HEK293 (cell line): ENCODE results near the gene PHKA2.

Source experiments
- CTCF ChIP-seq: fragments of 450-650 bp; formaldehyde crosslinking; IDR thresholded peaks from 2 replicates; pipeline ENCODE4 v1.5.1; 2016; ENCODE audit warnings: missing biosample characterization, missing genetic modification characterization
- HOXD13 ChIP-seq: sonication (generic); formaldehyde crosslinking; IDR thresholded peaks from 2 replicates; pipeline ENCODE4 v1.8.0; 2022; ENCODE audit warnings: missing genetic modification reagents, borderline replicate concordance
- PATZ1 ChIP-seq: fragments of 450-650 bp; formaldehyde crosslinking; IDR thresholded peaks from 2 replicates; pipeline ENCODE4 v1.5.1; 2016; ENCODE audit warnings: missing biosample characterization, missing genetic modification characterization
- PRDM10 ChIP-seq: fragments of 450-650 bp; formaldehyde crosslinking; IDR thresholded peaks from 2 replicates; pipeline ENCODE4 v1.5.1; 2016; ENCODE audit warnings: missing biosample characterization, missing genetic modification characterization
- PRDM2 ChIP-seq: fragments of 450-650 bp; formaldehyde crosslinking; IDR thresholded peaks from 2 replicates; pipeline ENCODE4 v1.5.1; 2016; ENCODE audit warnings: missing biosample characterization, missing genetic modification characterization, borderline replicate concordance
- PRDM4 ChIP-seq: fragments of 450-650 bp; formaldehyde crosslinking; IDR thresholded peaks from 2 replicates; pipeline ENCODE4 v1.5.1; 2017; ENCODE audit warnings: missing biosample characterization, missing genetic modification characterization
- ZNF26 ChIP-seq: fragments of 450-650 bp; formaldehyde crosslinking; IDR thresholded peaks from 2 replicates; pipeline ENCODE4 v1.5.1; 2016; ENCODE audit warnings: missing biosample characterization, missing genetic modification characterization
- ZNF280D ChIP-seq: fragments of 450-650 bp; formaldehyde crosslinking; IDR thresholded peaks from 2 replicates; pipeline ENCODE4 v1.5.1; 2016; ENCODE audit warnings: missing biosample characterization, missing genetic modification characterization
- ZNF311 ChIP-seq: fragments of 450-650 bp; formaldehyde crosslinking; IDR thresholded peaks from 2 replicates; pipeline ENCODE4 v1.5.1; 2017; ENCODE audit warnings: missing biosample characterization, missing genetic modification characterization, borderline replicate concordance
- ZNF394 ChIP-seq: fragments of 450-650 bp; formaldehyde crosslinking; IDR thresholded peaks from 2 replicates; pipeline ENCODE4 v1.5.1; 2016; ENCODE audit warnings: missing biosample characterization, missing genetic modification characterization, mild to moderate bottlenecking, moderate library complexity, borderline replicate concordance
- ZNF549 ChIP-seq: fragments of 450-650 bp; IDR thresholded peaks from 2 replicates; pipeline ENCODE4 v1.5.1; 2018; ENCODE audit warnings: missing biosample characterization, missing genetic modification characterization, mild to moderate bottlenecking, inconsistent platforms, moderate library complexity
- ZNF670 ChIP-seq: fragments of 450-650 bp; formaldehyde crosslinking; IDR thresholded peaks from 2 replicates; pipeline ENCODE4 v1.5.1; 2016; ENCODE audit warnings: missing biosample characterization, missing genetic modification characterization, low read depth
- ZNF843 ChIP-seq: fragments of 450-650 bp; formaldehyde crosslinking; IDR thresholded peaks from 2 replicates; pipeline ENCODE4 v1.5.1; 2016; ENCODE audit warnings: missing biosample characterization, missing genetic modification characterization
- ZXDB ChIP-seq: fragments of 450-650 bp; formaldehyde crosslinking; IDR thresholded peaks from 2 replicates; pipeline ENCODE4 v1.5.1; 2016; ENCODE audit warnings: missing biosample characterization, missing genetic modification characterization

- TF ChIP-seq ZNF311 (tag by site-specific recombination): no peak
- no peak for TF ChIP-seq ZNF670 (tag by site-specific recombination)
- no peak for TF ChIP-seq ZNF394 (tag by site-specific recombination)
- no peak for TF ChIP-seq PRDM4 (tag by site-specific recombination)
- TF ChIP-seq CTCF (tag by site-specific recombination): no peak
- no peak for TF ChIP-seq PRDM10 (tag by site-specific recombination)
- no peak for TF ChIP-seq ZNF843
- TF ChIP-seq PATZ1: no peak
- TF ChIP-seq ZNF26 (tag by site-specific recombination): no peak
- TF ChIP-seq PRDM2 (tag by site-specific recombination): no peak
- no peak for TF ChIP-seq ZNF280D (tag by site-specific recombination)
- TF ChIP-seq ZXDB (tag by site-specific recombination): no peak
- no peak for TF ChIP-seq ZNF549
- TF ChIP-seq HOXD13 (CRISPR knock-in tag): no peak
Observed at GRCh38 chrX:18949291-18949943, 34.5 kb downstream of the PHKA2 start.
